ENCODE data around the gene ZNF396.

- TF ChIP-seq REST (IDR thresholded peaks at IDR 0.05; ENCODE audit: borderline replicate concordance) (no peak), REST (CRISPR knock-in tag; IDR thresholded peaks at IDR 0.05; ENCODE audit: low read depth) (no peak), MAFK (IDR thresholded peaks at IDR 0.05; ENCODE audit: low read length) (no peak), L3MBTL2 (IDR thresholded peaks at IDR 0.05) (no peak), CTCF (IDR thresholded peaks at IDR 0.05 in 2 of 3, conservative IDR thresholded peaks at IDR 0.05 in 1 of 3; ENCODE audit: insufficient read depth in 2 of 3, low read depth in 1 of 3, low read length in 3 of 3) (no peak), NBN (IDR thresholded peaks at IDR 0.05; ENCODE audit: low read depth) (no peak), HBP1 (CRISPR knock-in tag; IDR thresholded peaks at IDR 0.05) (no peak), ATF7 (IDR thresholded peaks at IDR 0.05) (no peak)
Observed at GRCh38 chr18:35337286-35337685, 39.9 kb downstream of the ZNF396 start.

All from K562 (cell line).